Tibial nerve (tissue), 4 donors: ENCODE data around the gene UGGT1. TPM values are rescaled to one million over a fixed set of nuclear protein-coding genes. Genes with fewer than 3 reads are reported as not detected.

ENCODE experiments used
- DNase-seq, 2 donors: peaks; one replicate each; pipeline ENCODE4 v3.0.0-alpha.2; 2019; ENCODE audit warnings: low spot score in 2 of 2
- H3K27ac ChIP-seq, 4 donors: fragments of 200-600 bp; sonication (generic) in 3 of 4; one replicate each; pipeline ENCODE4 v1.5.1; 2017 to 2019; ENCODE audit warnings: mild to moderate bottlenecking in 1 of 4
- H3K27me3 ChIP-seq, 2 donors: fragments of 200-600 bp; sonication (generic) in 1 of 2; one replicate each; pipeline versions ENCODE4 v1.5.1 to v1.6.0; 2017 to 2019
- H3K36me3 ChIP-seq, 3 donors: fragments of 200-600 bp; sonication (generic); one replicate each; pipeline ENCODE4 v1.5.1; 2018 to 2019
- H3K4me1 ChIP-seq, 4 donors: fragments of 200-600 bp; sonication (generic) in 3 of 4; one replicate each; pipeline ENCODE4 v1.5.1; 2017 to 2019
- H3K4me3 ChIP-seq, 4 donors: fragments of 200-600 bp; sonication (generic) in 3 of 4; one replicate each; pipeline ENCODE4 v1.5.1; 2017 to 2019; ENCODE audit warnings: mild to moderate bottlenecking in 1 of 4, moderate library complexity in 1 of 4
- H3K9me3 ChIP-seq, 4 donors: fragments of 200-600 bp; sonication (generic) in 3 of 4; one replicate each; pipeline ENCODE4 v1.5.1; 2017 to 2019
- CTCF ChIP-seq, 5 experiments: fragments of 200-600 bp in 3 of 5; fragments of 450-650 bp in 2 of 5; sonication (generic) in 3 of 5; IDR thresholded peaks; one replicate each; pipeline ENCODE4 v1.5.1; 2016 to 2019; ENCODE audit warnings: antibody characterized with exemption in 5 of 5, mild to moderate bottlenecking in 3 of 5, moderate library complexity in 2 of 5
- EP300 ChIP-seq, 2 donors: sonication (generic); formaldehyde crosslinking; IDR thresholded peaks; one replicate each; pipeline ENCODE4 v1.6.1; 2017; ENCODE audit warnings: antibody characterized with exemption in 2 of 2, mild to moderate bottlenecking in 1 of 2
- POLR2A ChIP-seq, 2 donors: fragments of 450-650 bp; IDR thresholded peaks; one replicate each; pipeline ENCODE4 v1.6.1; 2017; ENCODE audit warnings: antibody characterized with exemption in 2 of 2, mild to moderate bottlenecking in 2 of 2, moderate library complexity in 2 of 2
- WGBS, 2 donors: methylation state at CpG; one replicate each; pipeline ENCODE4 v1.1.5; 2018; 5-methylcytosine and 5-hydroxymethylcytosine counted together
- total RNA-seq, 4 donors: library from RNA; depleted of rRNA; stranded (reverse); fragments of >200 nt; gene quantifications; one replicate each; pipeline ENCODE4 v1.1.0, GENCODE V29; 2016

The UGGT1 gene
- total RNA-seq, 4 donors from 2014 or later, result 57.1 to 92.7 (median 66.2) TPM

- Histone ChIP-seq H3K4me3 (no peak overlapping the region), H3K27ac (no peak overlapping the region), H3K4me1 (no peaks in the 10 kb centered on the region), H3K27me3 (no peaks in the 10 kb centered on the region), H3K36me3 (peaks cover 0 to 95% (median 7%) of the 10 kb centered on the region in 3 donors), H3K9me3 (no peaks in the 10 kb centered on the region)
- TF ChIP-seq CTCF (IDR thresholded peaks at IDR 0.05) (no peak), EP300 (IDR thresholded peaks at IDR 0.05) (no peak), POLR2A (IDR thresholded peaks at IDR 0.05) (no peak)
- WGBS, 2 donors, result 93 to 97% methylated on average over 4 of the region's 4 CpGs
- no peak for DNase-seq
Observed at GRCh38 chr2:128154225-128154624, 63.2 kb downstream of the UGGT1 start.

- WGBS, 2 donors, result 82 to 88% methylated on average over 9 of the region's 9 CpGs
- peaks cover 0 to 94% (median 12%) of the 10 kb centered on the region in 3 donors for H3K36me3 ChIP-seq
- H3K9me3 ChIP-seq, result no peaks in the 10 kb centered on the region
Observed at GRCh38 chr2:128155970-128156369, 65.0 kb downstream of the UGGT1 start.

GRCh38 chr2:128156812-128157211 is 65.8 kb downstream of the UGGT1 start:
- no peaks in the 10 kb centered on the region for H3K9me3 ChIP-seq
- no peak for DNase-seq
- H3K4me1 ChIP-seq, result no peaks in the 10 kb centered on the region
- WGBS, 2 donors, result 90 to 93% methylated on average over 3 of the region's 3 CpGs
- H3K36me3 ChIP-seq, result peaks cover 0 to 92% (median 12%) of the 10 kb centered on the region in 3 donors
- no peak overlapping the region for H3K27ac ChIP-seq
- TF ChIP-seq EP300 (IDR thresholded peaks at IDR 0.05) (no peak), POLR2A (IDR thresholded peaks at IDR 0.05) (no peak), CTCF (IDR thresholded peaks at IDR 0.05) (no peak)
- no peak overlapping the region for H3K4me3 ChIP-seq
- no peaks in the 10 kb centered on the region for H3K27me3 ChIP-seq

More at GRCh38 chr2:128155970-128156369, 65.0 kb downstream of the UGGT1 start:
- Histone ChIP-seq H3K4me1 (no peaks in the 10 kb centered on the region), H3K4me3 (no peak overlapping the region), H3K27ac (no peak overlapping the region), H3K27me3 (no peaks in the 10 kb centered on the region)
- no peak for TF ChIP-seq CTCF (IDR thresholded peaks at IDR 0.05)
- TF ChIP-seq EP300 (IDR thresholded peaks at IDR 0.05), result no peak
- TF ChIP-seq POLR2A (IDR thresholded peaks at IDR 0.05), result no peak
- no peak for DNase-seq

GRCh38 chr2:128157644-128158043 is 66.6 kb downstream of the UGGT1 start:
- H3K4me1 ChIP-seq, result no peaks in the 10 kb centered on the region
- WGBS, 2 donors, result 92 to 94% methylated on average over 3 of the region's 3 CpGs
- TF ChIP-seq EP300 (IDR thresholded peaks at IDR 0.05), result no peak
- no peak for TF ChIP-seq POLR2A (IDR thresholded peaks at IDR 0.05)
- no peak for TF ChIP-seq CTCF (IDR thresholded peaks at IDR 0.05)
- H3K27ac ChIP-seq, result no peak overlapping the region
- H3K4me3 ChIP-seq, result no peak overlapping the region
- DNase-seq, result no peak
- H3K27me3 ChIP-seq, result no peaks in the 10 kb centered on the region
- no peaks in the 10 kb centered on the region for H3K9me3 ChIP-seq
- peaks cover 0 to 92% (median 7%) of the 10 kb centered on the region in 3 donors for H3K36me3 ChIP-seq

- no peaks in the 10 kb centered on the region for H3K4me1 ChIP-seq
- no peak overlapping the region for H3K27ac ChIP-seq
- H3K27me3 ChIP-seq, result no peaks in the 10 kb centered on the region
- no peak for DNase-seq
- no peak overlapping the region for H3K4me3 ChIP-seq
- no peaks in the 10 kb centered on the region for H3K9me3 ChIP-seq
- H3K36me3 ChIP-seq, result peaks cover 0 to 92% (median 5%) of the 10 kb centered on the region in 3 donors
- 84 to 97% methylated on average over 1 of the region's 1 CpG for WGBS, 2 donors
- TF ChIP-seq POLR2A (IDR thresholded peaks at IDR 0.05) (no peak), EP300 (IDR thresholded peaks at IDR 0.05) (no peak), CTCF (IDR thresholded peaks at IDR 0.05) (no peak)
Observed at GRCh38 chr2:128158176-128158575, 67.2 kb downstream of the UGGT1 start.
